Prostate gland (tissue), 2 donors: ENCODE data around the gene TRIO.

Experiments used
- POLR2A ChIP-seq: fragments of 450-650 bp; IDR thresholded peaks from one replicate; pipeline ENCODE4 v1.6.1; 2016; ENCODE audit warnings: antibody characterized with exemption, mild to moderate bottlenecking
- TF ChIP-seq, protein P1 (sequence below), 4 experiments: fragments of 200-600 bp in 2 of 4; fragments of 450-650 bp in 2 of 4; sonication (generic) in 2 of 4; IDR thresholded peaks; 1 replicate in 3 of 4; 2 replicates in 1 of 4; pipeline ENCODE4 v1.5.1; 2016 to 2019; ENCODE audit warnings: antibody characterized with exemption in 4 of 4, mild to moderate bottlenecking in 2 of 4, moderate library complexity in 2 of 4

DNA sequence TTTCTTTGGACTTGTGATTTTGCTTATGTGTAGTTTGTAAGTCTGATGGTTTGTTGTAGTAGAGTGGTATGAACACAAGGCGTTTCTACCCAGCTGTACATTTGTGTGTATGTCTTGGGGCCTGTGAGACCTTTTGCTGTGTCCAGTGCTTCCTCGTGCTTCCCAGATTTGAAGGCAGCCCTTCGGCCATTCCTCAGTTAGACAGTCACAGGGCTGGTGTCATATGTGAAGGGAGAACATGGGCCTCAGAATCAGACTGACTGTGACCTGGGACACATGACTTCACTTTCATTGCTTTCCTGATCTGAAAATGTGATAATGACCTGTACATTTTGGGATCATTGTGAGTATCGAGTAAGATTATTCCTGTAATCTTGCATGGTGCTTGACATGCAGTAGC, 140.0 kb downstream of the TRIO start:
- TF ChIP-seq POLR2A: no peak
- TF ChIP-seq, protein P1, sequence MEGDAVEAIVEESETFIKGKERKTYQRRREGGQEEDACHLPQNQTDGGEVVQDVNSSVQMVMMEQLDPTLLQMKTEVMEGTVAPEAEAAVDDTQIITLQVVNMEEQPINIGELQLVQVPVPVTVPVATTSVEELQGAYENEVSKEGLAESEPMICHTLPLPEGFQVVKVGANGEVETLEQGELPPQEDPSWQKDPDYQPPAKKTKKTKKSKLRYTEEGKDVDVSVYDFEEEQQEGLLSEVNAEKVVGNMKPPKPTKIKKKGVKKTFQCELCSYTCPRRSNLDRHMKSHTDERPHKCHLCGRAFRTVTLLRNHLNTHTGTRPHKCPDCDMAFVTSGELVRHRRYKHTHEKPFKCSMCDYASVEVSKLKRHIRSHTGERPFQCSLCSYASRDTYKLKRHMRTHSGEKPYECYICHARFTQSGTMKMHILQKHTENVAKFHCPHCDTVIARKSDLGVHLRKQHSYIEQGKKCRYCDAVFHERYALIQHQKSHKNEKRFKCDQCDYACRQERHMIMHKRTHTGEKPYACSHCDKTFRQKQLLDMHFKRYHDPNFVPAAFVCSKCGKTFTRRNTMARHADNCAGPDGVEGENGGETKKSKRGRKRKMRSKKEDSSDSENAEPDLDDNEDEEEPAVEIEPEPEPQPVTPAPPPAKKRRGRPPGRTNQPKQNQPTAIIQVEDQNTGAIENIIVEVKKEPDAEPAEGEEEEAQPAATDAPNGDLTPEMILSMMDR (IDR thresholded peaks at IDR 0.05): no peak
